SH-SY5Y (cell line): ENCODE results near the gene NOX3.

Source experiments
- GATA2 ChIP-seq: IDR thresholded peaks from 2 replicates; pipeline ENCODE4 v1.6.1; 2011; ENCODE audit warnings: mild to moderate bottlenecking, low read depth, low read length
- GATA3 ChIP-seq: IDR thresholded peaks from 2 replicates; pipeline ENCODE4 v1.6.1; 2011; ENCODE audit warnings: low read depth, mild to moderate bottlenecking, low read length, moderate library complexity

NOX3 gene

DNA sequence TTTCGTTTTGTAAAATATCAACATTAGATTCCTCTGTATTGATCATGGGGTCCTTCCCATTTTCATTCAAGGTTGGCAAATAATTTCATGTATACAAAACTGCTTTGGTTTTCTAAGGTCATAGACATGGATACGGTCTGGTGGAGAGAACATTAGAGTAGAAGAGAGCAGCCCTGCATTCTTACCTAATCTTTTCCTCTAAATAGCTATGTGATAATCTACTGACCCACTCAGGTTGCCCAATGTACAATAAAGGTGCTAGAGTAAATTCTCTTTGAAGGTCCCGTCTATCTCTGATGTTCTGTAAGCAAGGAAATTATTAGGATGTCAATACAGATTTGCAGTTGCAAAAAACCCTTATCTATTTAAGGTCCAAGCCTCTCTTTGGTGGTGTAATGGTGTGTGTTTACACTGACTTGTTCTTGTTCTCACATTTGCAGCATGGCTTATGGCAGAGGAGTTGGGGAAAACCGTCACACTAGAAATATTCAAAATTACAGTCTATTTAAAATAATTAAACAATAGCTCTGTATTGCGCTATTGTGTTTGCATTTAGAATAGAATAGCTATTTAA is 31.2 kb upstream of the NOX3 start:
- TF ChIP-seq GATA3 (no peak), GATA2 (no peak)

- no peak for TF ChIP-seq GATA3
- TF ChIP-seq GATA2: no peak
Observed at GRCh38 chr6:155485756-155486155, 30.1 kb upstream of the NOX3 start.

DNA sequence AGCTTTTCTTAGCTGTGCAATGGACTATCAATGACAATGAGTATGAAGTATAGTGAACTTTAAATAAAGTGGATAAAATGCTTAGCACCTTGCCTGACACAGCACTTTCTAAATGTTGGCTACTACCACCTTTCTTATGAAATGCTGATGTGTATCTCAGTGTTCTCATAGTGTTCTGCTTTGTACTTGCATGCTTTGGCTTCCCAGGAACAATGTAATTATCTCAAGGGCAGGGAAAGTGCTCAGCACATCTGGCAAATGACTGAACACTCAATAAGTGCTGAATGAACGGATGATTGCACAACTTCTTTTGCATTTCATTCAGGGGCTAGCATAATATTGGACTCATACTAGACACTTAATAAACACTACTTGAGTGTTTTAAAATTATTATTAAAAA is 28.2 kb upstream of the NOX3 start:
- no peak for TF ChIP-seq GATA2
- no peak for TF ChIP-seq GATA3

DNA sequence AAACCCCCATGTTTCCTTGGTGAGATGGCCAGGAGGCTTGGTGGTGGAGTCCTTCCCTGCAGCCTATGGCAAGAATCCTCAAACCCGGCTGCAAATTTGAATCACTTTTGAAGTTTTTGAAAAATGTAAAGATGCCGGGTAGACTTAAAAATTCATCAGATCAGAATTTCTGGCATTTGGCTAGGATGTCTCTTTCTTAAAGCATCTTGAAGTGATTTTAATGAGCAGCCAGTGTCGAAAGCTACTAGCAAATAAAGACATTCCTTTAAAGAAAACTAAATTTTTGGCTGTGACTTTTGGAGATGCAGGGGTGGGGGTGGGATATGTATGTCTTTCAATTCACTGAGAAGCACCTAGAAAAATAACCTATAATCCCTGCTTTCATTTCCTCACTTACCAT is 25.6 kb upstream of the NOX3 start:
- TF ChIP-seq GATA2: no peak
- no peak for TF ChIP-seq GATA3

DNA sequence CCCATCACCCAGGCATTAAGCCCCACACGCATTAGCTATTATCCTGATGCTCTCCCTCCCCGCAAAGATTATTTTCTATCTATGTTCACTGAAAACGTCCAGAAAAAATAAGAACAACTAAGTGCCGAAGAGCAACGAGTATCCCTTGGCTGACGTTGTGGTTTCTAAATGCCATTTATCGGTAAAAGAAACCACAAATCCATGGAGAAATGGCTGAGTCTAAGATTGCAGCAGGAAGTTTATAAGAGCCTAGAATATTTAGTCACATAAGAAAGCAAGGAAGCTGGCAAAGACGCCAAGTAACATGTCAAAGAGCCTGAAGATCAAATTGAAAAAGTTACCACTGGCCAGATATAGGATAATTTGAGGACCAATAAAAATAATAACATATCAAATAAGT is 18.1 kb upstream of the NOX3 start:
- TF ChIP-seq GATA2 (no peak), GATA3 (no peak)

GRCh38 chr6:155472886-155473285 is 17.2 kb upstream of the NOX3 start:
- TF ChIP-seq GATA3: no peak
- TF ChIP-seq GATA2: no peak

DNA sequence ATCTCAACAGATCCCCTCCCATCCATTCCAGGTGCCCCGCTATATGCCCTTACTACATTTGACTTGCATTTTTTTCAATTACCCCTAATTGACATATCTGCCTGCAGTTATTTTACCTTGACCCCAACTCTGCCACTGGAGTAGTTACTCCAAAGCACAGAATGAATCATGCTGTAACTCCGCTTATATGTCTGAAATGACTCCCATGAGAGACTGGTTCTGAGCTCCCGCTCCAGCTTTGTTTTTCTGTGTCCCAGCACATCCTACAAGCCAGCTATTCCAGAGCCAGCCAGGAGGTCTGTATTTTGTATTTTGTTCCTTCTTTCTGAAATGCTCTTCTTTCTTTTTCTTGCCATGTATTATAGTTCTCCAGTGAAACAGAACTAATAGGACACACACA is 10.9 kb upstream of the NOX3 start:
- TF ChIP-seq GATA2: no peak
- no peak for TF ChIP-seq GATA3

- TF ChIP-seq GATA3 (no peak), GATA2 (no peak)
Observed at GRCh38 chr6:155461556-155461955, 5.9 kb upstream of the NOX3 start.

GRCh38 chr6:155454471-155454870 is 1.2 kb downstream of the NOX3 start:
- TF ChIP-seq GATA2 (no peak), GATA3 (no peak)

- TF ChIP-seq GATA2 (no peak), GATA3 (no peak)
Observed at GRCh38 chr6:155454008-155454407, 1.6 kb downstream of the NOX3 start.

- TF ChIP-seq GATA3 (no peak), GATA2 (no peak)
Observed at GRCh38 chr6:155452576-155452975, 3.1 kb downstream of the NOX3 start.

GRCh38 chr6:155450240-155450581 is 5.4 kb downstream of the NOX3 start:
- no peak for TF ChIP-seq GATA3

- peak; percentile 68 for TF ChIP-seq GATA2
- TF ChIP-seq GATA3: no peak
Observed at GRCh38 chr6:155449450-155450239, 6.0 kb downstream of the NOX3 start.

- TF ChIP-seq GATA2: no peak
- TF ChIP-seq GATA3: no peak
Observed at GRCh38 chr6:155448668-155449449, 6.8 kb downstream of the NOX3 start.

DNA sequence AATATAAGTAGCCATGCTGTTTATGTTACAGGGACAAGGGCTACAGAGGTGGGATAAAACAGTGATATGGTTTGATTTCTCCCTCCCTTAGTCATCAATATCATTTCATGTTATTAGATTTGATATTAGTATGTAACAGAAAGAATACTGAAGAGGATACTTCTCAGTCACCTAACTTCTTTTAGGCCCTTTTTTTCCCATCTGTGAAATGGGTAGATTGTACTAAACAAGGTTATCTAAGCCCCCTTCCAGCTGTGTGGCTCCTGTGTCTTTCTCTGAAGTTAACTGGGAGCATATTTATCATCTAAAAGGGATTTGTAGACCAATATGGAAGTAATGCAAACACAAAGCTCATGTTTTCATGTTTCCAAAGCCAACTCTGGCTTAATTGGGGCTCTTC is 7.7 kb downstream of the NOX3 start:
- no peak for TF ChIP-seq GATA2
- TF ChIP-seq GATA3: no peak
